Stimulated activated CD4-positive, alpha-beta T cell treated with anti-CD3 and anti-CD28 coated beads, Interleukin-4, amount 100 ng/mL, for 48 hours (primary cell): ENCODE data around the gene HCK.
"Not testable (repeated sequence)": the region's sequence is repeated elsewhere in the genome, so short reads cannot be mapped to it uniquely, and the experiment has no call there.

Source experiments
- DNase-seq, 2 donors: peaks; one replicate each; pipeline ENCODE4 v3.0.0-alpha.2; 2020; ENCODE audit warnings: low read depth in 2 of 2

The HCK gene

GRCh38 chr20:32028647-32029372, 23.2 kb upstream of the HCK start:
- DNase-seq, result no peak

DNA sequence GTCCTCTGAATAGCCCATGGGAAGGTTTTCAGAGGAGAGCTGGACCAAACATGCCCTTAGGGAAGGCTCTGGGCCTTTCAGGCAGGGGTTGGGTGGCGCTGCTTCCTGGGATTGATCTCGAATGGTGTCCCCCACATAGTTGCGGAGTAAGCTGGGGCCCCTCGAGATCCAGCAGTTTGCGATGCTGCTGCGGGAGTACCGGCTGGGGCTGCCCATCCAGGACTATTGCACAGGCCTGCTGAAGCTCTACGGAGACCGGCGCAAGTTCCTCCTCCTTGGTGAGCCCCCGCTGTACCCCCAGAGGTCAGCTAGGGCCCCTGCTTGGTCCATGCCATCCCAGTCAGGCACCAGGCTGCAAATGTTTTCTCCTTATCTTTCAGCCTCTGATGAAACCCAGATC, 22.5 kb upstream of the HCK start:
- DNase-seq, result no peak

DNA sequence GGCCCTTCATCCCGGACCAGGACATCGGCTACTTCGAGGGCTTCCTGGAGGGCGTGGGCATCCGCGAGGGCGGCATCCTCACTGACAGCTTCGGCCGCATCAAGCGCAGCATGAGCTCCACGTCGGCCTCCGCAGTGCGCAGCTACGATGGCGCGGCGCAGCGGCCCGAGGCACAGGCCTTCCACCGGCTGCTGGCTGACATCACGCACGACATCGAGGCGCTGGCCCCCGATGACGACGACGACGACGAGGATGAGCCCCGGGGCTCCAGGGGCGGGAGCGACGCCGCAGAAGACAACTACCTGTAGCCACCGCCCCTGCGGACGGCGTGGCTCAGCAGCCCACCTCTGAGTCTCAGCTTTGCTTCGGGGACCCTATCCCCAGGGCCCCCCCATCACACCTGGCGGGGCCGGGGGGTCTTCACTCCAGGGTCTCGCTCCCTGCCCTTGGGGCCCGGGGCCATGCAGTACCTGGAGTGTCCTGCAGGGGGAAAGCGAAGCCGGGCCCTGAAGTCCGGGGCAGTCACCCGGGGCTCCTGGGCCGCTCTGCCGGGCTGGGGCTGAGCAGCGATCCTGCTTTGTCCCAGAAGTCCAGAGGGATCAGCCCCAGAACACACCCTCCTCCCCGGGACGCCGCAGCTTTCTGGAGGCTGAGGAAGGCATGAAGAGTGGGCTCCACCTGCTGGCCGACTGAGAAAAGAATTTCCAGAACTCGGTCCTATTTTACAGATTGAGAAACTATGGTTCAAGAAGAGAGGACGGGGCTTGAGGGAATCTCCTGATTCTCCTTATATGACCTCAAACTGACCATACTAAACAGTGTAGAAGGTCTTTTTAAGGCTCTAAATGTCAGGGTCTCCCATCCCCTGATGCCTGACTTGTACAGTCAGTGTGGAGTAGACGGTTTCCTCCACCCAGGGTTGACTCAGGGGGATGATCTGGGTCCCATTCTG, 20.8 kb upstream of the HCK start:
- DNase-seq, result peak; percentile 21 to 51

DNA sequence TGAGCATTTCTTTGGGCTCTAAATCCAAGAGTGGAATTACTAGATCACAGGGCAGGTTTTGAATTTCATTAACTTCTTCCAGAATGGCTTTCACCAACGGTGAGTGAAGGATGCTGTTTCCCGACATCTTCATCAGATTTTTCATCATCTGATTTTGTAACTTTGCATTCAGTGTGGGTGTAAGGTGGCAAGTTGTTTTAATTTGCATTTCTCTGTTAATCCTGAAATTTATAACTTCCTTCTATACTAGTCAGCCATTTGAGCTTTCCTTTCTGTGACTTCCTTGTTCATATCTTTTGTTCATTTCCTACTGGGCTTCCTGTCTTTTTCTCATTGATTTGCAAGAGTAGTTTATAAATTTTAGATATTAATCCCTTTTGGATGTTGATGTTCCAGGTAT, 18.7 kb upstream of the HCK start:
- DNase-seq, result no peak

DNA sequence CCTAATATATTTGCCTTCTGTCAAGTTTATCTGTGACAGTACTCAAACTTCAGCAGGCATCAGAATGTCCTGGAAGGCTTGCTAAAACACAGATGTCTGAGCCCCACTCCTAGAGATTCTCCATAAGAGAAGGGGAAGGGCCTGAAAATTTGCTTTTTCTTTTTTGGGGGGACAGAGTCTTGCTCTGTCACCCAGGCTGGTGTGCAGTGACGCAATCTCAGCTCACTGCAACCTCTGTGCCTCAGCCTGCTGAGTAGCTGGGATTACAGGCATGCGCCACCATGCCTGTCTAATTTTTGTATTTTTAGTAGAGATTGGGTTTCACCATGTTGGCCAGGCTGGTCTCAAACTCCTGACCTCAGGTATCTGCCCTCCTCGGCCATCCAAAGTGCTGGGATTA, 18.3 kb upstream of the HCK start:
- DNase-seq, result not testable (repeated sequence)

- DNase-seq, result no peak
These were observed 17.2 kb upstream of the HCK start for GRCh38 chr20:32034581-32035425.

GRCh38 chr20:32035426-32035779, 16.6 kb upstream of the HCK start:
- no peak for DNase-seq

DNA sequence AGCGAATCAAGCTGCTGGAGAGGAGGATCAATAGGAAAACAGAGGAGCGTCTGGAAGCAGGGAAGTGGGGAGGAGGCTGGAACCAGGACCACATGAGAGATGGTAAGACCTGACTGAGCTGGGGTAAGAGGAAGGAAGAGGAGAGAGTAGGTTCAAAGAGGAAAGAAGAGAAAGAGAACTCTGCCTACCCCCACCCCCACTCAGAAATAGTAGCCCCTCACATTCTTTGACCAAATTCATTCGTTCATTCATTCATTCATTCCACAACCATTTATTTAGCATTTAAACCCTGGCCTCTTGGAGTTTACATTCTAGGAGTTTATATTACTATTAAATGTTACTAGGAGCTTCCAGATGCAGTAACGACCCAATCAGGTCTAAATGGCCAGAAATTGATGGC, 15.8 kb upstream of the HCK start:
- DNase-seq, result no peak

- DNase-seq, result no peak
These were observed 15.1 kb upstream of the HCK start for GRCh38 chr20:32036716-32037485.

DNA sequence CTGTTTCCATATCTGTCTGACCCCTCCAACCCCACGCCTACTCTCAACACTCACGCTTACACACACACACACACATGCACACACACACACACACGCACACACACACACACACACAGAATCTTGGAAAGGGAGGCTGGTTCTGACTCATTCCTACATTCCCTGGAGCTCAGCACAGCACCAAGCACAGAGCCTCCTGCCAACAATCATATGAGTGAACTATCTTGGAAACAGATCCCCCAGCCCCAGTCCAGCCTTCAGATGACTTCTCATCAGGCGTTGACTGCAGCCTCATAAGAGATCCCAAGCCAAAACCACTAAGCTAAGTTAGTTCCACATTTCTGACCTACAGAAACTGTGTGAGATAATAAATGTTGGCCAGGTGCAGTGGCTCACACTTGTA, 14.1 kb upstream of the HCK start:
- no peak for DNase-seq

DNA sequence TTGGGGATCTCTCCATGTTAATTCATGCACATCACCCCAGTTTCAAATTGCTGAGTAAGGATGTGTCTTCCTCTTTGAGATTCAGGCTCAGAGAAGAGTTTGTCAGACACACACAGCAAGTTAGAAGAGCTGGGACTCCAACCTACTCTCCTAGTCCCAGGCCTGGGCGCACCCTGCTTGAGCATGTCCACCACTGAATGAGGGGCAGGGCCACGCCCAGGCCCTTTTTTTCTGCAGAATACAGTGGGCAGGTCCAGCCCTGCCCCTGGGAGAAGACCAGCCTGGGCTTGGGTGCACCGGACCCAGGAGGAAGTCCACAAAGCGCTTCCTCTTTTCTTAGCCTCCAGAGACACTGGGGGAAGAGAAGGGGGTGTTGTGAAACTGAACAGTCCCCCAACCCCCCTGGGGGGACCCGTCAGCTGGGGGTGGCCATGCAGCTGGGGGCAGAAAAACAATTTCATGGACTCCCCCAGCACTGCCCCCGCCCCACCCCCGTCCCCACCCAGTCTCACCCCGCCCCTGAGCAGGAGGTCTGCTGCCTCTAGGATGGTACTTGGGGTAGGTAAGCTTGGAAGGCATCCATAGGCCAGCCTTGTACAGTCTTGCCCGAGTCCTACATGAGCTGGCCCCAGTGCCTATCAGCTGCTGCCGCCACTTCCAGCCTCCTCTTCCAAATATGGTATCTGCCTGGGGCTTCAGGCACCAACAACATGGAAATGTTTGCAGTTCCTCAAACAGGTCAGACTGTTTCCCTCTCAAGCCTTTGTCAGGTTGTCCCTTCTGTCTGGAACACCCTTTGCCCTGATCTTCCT, 11.7 kb upstream of the HCK start:
- DNase-seq, result no peak

GRCh38 chr20:32045999-32046398, 6.0 kb upstream of the HCK start:
- DNase-seq, result no peak

DNA sequence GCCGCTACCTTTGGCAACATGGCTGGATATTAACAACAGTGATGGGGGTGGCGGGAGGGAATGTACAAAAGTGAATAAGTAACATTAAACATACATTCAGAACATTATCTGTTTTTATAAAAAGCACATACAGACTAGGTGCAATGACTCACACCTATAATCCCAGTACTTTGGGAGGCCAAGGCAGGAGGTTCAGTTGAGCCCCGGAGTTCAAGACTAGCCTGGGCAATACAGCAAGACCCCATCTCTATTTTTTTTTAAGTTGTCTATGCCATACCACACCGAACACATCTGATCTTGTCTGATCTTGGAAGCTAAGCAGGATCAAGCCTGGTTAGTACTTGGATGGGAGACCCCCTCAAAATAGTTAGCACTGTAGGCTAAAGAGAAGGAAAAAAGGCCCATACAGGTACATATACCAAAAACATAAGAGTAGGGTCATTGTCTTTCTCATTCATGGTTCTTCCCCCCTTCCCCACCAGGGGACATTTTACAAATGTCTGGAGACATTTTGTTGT, 1.7 kb upstream of the HCK start:
- no peak for DNase-seq

- DNase-seq, result no peak
These were observed 1.0 kb upstream of the HCK start for GRCh38 chr20:32050851-32051556.

GRCh38 chr20:32051720-32052089, 337 bp upstream of the HCK start:
- no peak for DNase-seq

DNA sequence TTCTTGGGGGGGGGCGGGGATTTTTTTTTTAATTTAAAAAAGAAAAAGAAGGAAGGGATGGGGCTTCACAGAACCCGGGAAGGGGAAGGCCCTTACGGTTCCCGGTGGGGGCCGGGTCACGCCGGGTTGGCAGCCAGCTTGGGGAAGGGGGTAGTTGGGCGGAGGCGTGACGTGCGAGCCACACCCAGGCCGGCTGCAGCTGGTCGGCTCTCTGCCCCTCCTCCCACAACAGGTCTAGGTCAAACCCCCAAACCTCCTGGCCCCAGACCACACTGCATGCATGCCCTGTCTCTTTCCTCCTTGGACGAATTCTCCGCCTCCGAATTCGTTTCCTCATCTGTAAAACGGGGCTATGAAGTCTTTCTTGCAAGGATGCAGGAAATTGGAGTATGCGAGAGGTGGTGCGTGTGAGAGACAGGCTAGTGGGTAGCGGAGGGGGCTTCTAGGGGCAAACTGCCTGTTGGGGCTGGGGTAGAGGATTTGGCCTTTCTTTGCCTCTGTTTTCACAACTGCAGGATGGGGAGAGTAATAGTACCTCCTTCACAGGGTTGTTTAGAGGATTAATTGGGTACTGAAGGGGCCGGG, 828 bp downstream of the HCK start:
- DNase-seq, result no peak

- DNase-seq, result no peak
These were observed 1.6 kb downstream of the HCK start for GRCh38 chr20:32053648-32054047.

DNA sequence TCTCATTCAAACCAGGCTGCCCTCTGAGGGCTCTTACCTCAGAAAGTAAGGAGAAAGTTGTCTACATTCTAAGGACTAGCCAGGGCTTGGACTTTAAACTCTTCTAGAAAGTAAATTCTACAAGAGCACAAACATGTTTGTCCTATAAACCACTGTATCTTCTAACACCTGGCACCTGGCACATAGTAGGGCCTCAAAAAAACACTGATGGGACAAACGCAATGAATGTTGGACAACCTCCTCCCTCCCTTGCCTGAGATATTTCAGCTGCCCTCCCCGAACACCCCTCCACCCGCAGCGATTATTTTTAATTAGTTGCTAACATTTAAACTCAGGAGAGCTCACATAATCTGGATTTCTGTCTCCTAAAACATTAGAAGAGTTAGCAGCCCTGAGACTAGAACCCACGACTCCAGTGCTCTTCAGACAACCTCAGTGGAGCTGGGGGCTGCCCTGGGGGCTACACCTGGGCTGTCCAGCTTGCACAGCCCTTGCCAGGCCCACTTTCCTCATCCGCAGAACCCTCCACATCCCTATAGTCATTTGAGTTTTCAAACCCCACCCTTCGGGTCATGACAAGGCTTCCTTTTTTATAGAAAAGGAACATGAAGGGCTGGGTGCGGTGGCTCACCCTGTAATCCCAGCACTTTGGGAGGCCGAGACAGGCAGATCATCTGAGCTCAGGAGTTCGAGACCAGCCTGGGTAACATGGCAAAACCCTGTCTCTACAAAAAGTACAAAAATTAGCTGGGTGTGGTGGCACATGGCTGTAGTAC, 4.9 kb downstream of the HCK start:
- no peak for DNase-seq
